Adipocyte (in vitro differentiated cells): ENCODE results near the gene SAV1.
"Not testable (repeated sequence)": the region's sequence is repeated elsewhere in the genome, so short reads cannot be mapped to it uniquely, and the experiment has no call there.

Experiments
- DNase-seq: peaks from one replicate; pipeline ENCODE4 v3.0.0-alpha.2; 2015; ENCODE audit warnings: low read depth
- H3K27me3 ChIP-seq: replicated peaks from 2 replicates; pipeline ENCODE4 v1.7.0; 2013; ENCODE audit warnings: mild to moderate bottlenecking, low read length, moderate library complexity; ENCODE audit not compliant: control insufficient read depth, insufficient read depth
- H3K36me3 ChIP-seq: 2 replicates; pipeline ENCODE4 v1.7.0; 2013; ENCODE audit warnings: low read length, mild to moderate bottlenecking, moderate library complexity; ENCODE audit not compliant: control insufficient read depth, insufficient read depth, severe bottlenecking
- H3K4me1 ChIP-seq: 2 replicates; pipeline ENCODE4 v1.7.0; 2013; ENCODE audit warnings: mild to moderate bottlenecking, low read length, moderate library complexity; ENCODE audit not compliant: control insufficient read depth, insufficient read depth
- H3K4me3 ChIP-seq: 2 replicates; pipeline ENCODE4 v1.7.0; 2013; ENCODE audit warnings: mild to moderate bottlenecking, low read length, moderate library complexity
- H3K9ac ChIP-seq: 2 replicates; pipeline ENCODE4 v1.7.0; 2013; ENCODE audit warnings: mild to moderate bottlenecking, low read length, moderate library complexity
- H3K9me3 ChIP-seq: 2 replicates; pipeline ENCODE4 v1.7.0; 2013; ENCODE audit warnings: mild to moderate bottlenecking, low read length, moderate library complexity; ENCODE audit not compliant: control insufficient read depth

The SAV1 gene

DNA sequence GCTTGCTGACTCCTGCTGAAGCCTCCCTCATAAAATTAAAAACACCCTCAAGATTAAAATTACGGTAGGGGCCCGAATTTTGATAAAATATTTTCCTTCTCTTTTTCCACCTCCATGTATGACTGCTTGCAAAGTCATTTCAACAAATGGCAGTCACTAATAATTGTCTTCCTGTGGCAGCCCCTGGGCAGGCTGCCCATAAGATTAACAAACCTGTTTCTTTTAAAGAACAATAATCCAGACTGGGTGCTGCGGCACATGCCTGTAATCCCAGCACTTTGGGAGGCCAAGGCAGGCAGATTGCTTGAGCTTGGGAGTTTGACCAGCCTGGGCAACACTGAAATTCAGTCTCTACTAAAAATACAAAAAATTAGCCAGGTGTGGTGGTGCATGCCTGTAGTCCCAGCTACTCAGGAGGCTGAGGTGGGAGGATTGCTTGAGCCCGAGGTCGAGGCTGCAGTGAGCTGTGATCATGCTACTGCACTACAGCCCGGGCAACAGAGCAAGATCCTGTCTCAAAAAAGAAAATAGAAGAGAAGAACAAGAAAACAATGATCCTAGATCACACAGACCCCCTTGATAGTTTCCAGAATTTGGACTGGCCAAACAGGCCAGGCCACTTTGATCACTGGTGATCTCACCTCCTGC lies 8.7 kb downstream of the SAV1 start:
- H3K36me3 ChIP-seq = peaks cover 21% of the 10 kb centered on the region
- no peaks in the 10 kb centered on the region for H3K27me3 ChIP-seq
- peaks cover 36% of the 10 kb centered on the region for H3K4me1 ChIP-seq
- H3K9me3 ChIP-seq = no peaks in the 10 kb centered on the region
- no peak overlapping the region for H3K4me3 ChIP-seq
- DNase-seq = no peak
- no peak overlapping the region for H3K9ac ChIP-seq

DNA sequence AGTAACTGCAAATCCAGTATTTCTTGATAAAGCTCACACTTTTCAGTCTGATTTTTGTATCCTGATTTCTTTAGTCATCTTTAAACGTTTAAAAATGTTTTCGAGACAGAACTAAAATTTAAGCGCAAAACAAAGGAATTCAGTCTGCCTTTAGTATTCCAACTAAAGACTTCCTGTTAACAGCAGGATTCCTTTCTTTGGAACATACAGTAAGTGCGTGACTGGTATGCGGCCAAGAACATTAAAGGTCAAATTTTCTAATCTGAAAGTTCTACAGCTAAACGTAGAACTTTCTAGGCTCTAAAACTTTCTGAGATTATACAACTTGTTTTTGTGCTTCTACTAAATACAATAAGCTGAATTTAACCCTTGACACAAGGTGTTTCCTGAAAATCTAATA lies 9.9 kb downstream of the SAV1 start:
- no peaks in the 10 kb centered on the region for H3K27me3 ChIP-seq
- H3K9ac ChIP-seq = peak overlapping the region; percentile 73
- DNase-seq = peak; percentile 67
- no peaks in the 10 kb centered on the region for H3K9me3 ChIP-seq
- peaks cover 44% of the 10 kb centered on the region for H3K4me1 ChIP-seq
- peak overlapping the region; percentile 74 for H3K4me3 ChIP-seq
- peaks cover 15% of the 10 kb centered on the region for H3K36me3 ChIP-seq

DNA sequence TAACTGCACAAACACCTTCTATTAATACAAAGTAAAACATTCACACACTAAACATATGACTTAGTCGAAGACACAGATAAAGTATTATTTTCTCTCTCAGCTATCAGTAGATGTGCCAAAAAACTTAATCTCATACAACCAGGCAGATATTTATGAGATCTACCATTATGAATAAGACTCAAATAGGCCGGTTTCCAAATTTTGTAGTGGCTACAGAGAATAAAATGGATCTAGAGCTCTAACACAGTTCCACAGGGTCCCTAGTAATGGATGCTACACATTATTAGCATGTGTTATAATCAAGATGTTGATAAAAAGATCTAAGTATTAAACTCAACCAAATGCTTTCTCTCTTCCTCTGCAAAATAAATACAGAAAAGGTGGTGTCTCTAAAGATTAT lies 10.4 kb downstream of the SAV1 start:
- no peaks in the 10 kb centered on the region for H3K27me3 ChIP-seq
- no peak for DNase-seq
- H3K4me3 ChIP-seq = peak overlapping the region; percentile 74
- no peaks in the 10 kb centered on the region for H3K9me3 ChIP-seq
- H3K4me1 ChIP-seq = peaks cover 44% of the 10 kb centered on the region
- peak overlapping the region; percentile 73 for H3K9ac ChIP-seq
- H3K36me3 ChIP-seq = peaks cover 15% of the 10 kb centered on the region

DNA sequence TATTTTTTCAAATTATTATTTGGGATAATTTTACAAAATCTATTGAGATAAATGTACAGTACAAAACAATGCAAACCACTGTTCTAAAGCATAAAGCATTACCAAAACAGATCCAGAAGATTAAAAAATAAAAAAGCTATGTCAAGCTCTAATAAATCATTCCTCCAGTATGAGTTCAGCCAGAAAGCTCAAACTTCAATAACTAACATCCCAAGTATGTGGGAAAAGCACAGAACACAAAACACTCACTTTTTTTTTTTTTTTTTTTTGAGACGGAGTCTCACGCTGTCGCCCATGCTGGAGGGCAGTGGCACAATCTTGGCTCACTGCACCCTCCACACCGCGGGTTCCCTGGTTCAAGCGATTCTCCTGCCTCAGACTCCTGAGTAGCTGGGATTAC lies 11.3 kb downstream of the SAV1 start:
- Histone ChIP-seq H3K4me1 (peaks cover 44% of the 10 kb centered on the region), H3K4me3 (no peak overlapping the region), H3K27me3 (no peaks in the 10 kb centered on the region), H3K36me3 (peaks cover 18% of the 10 kb centered on the region), H3K9me3 (no peaks in the 10 kb centered on the region), H3K9ac (no peak overlapping the region)
- no peak for DNase-seq

DNA sequence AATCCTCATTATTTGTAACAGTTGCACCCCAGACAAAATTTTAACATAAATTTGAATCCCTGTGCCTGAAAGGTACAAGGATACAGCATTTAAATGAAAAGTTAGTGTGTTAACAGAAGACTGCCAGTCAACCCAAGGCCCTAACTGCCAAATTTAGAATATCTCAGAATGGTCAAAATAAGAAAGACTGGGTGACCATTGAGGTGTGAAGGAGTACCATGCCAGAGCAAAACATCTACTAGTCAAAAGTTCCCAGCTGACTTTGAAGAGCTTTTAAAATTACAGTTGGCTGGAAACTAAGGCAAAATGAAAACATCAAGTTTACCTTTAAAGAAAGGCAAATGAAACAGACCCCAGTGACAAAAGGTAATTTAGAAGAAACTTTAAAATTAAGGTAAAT lies 18.4 kb downstream of the SAV1 start:
- Histone ChIP-seq H3K27me3 (no peaks in the 10 kb centered on the region), H3K36me3 (peaks cover 5% of the 10 kb centered on the region), H3K4me1 (peaks cover 26% of the 10 kb centered on the region), H3K4me3 (no peak overlapping the region), H3K9ac (no peak overlapping the region), H3K9me3 (no peaks in the 10 kb centered on the region)
- DNase-seq = no peak

DNA sequence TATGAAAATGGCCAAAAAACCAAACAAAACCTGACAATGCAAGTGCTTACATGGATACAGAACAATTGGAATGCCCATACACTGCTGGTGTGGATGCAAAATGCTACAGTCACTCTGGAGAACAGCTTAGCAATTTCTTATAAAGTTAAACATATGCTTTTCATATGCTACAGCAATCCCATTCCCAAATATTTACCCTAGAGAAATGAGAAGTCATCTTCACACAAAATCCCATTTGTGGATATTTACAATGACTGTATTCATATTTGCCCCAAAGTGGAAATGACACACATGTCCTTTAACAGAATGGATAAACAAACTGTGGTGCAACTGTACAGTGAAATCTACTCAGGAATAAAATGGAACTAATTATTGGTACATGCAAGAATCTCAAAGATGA lies 20.4 kb downstream of the SAV1 start:
- Histone ChIP-seq H3K36me3 (peaks cover 20% of the 10 kb centered on the region), H3K4me3 (no peak overlapping the region), H3K9ac (no peak overlapping the region), H3K4me1 (peaks cover 16% of the 10 kb centered on the region), H3K9me3 (no peaks in the 10 kb centered on the region), H3K27me3 (no peaks in the 10 kb centered on the region)
- peak; percentile 55 for DNase-seq

DNA sequence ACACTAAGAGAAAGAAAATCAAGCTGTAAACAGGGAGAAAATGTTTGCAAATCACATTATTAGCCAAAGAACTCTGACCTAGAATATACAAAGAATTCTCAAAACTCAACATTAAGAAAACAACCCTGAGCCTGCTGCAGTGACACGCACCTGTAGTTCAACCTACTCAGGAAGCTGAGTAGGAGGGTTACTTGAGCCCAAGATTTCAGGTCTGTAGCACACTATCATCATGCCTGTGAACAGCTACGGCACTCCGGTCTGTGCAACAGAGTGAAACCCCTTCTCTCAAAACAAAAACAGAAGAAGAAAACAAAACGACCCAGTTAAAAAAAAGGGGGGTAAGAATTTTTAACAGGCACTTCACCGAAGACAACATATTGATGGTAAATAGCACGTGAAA lies 20.8 kb downstream of the SAV1 start:
- Histone ChIP-seq H3K9ac (no peak overlapping the region), H3K27me3 (no peaks in the 10 kb centered on the region), H3K4me3 (no peak overlapping the region), H3K9me3 (no peaks in the 10 kb centered on the region), H3K36me3 (peaks cover 18% of the 10 kb centered on the region), H3K4me1 (peaks cover 16% of the 10 kb centered on the region)
- DNase-seq = no peak

DNA sequence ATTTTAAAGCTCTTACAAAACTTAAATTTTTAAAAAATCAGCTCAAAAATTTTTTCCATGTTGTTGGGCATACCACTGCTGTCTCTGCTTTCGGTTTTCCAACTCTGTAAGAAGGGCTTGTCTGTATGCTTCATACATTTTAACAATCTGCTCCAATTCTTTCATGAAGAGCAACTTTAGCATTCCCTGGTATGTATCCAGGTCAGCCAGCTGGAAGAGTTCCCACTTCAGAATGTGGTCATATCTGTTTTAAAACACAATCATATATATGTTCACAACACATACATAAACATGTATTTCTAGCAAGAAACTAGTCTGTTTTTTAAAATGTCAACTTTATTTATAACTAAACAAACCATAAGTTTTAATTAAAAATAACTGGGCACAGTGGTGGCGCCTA lies 33.0 kb downstream of the SAV1 start:
- Histone ChIP-seq H3K27me3 (no peaks in the 10 kb centered on the region), H3K4me1 (no peaks in the 10 kb centered on the region), H3K36me3 (peaks cover 24% of the 10 kb centered on the region), H3K9ac (no peak overlapping the region), H3K9me3 (no peaks in the 10 kb centered on the region), H3K4me3 (no peak overlapping the region)
- DNase-seq = no peak

DNA sequence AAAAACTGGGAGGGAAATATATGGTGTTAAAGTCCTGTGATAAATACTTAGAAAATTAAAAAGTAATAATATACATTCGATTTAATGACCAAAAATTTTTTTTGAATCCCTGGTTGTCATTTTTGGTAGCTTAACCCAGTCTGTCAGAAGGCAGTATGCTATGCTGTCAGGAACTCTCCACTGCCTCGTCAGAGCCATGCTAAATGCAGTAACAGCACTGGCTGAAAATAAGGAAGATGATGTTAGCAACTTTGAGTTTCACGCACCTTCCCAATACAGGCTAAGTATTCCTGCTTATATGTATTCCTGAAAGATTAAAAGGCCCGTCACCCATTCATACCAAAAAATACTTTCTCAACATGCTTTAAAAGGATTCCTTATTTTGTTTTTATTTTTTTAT lies 34.2 kb downstream of the SAV1 start:
- Histone ChIP-seq H3K4me3 (no peak overlapping the region), H3K9ac (no peak overlapping the region), H3K4me1 (no peaks in the 10 kb centered on the region), H3K36me3 (peaks cover 19% of the 10 kb centered on the region), H3K27me3 (no peaks in the 10 kb centered on the region), H3K9me3 (no peaks in the 10 kb centered on the region)
- no peak for DNase-seq

DNA sequence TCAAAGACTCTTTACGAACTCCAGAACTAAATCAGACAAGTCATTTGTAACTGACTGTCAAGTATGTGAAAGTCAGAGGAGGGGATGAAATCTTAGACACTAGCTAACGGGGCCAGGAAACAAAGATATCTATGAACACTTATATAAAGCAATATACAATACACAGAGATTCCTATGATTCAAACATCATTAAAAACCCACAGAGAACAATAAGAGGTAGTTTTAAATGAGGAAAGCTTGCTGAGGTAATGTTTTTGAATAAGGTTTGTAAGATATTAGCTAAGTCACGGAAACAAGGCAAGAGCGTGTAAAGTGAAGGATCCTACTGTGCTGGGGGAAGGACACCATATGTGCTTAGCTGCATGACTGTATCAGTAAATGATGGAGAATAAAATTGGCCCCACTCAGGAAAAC lies 36.7 kb downstream of the SAV1 start:
- Histone ChIP-seq H3K9ac (no peak overlapping the region), H3K9me3 (no peaks in the 10 kb centered on the region)

DNA sequence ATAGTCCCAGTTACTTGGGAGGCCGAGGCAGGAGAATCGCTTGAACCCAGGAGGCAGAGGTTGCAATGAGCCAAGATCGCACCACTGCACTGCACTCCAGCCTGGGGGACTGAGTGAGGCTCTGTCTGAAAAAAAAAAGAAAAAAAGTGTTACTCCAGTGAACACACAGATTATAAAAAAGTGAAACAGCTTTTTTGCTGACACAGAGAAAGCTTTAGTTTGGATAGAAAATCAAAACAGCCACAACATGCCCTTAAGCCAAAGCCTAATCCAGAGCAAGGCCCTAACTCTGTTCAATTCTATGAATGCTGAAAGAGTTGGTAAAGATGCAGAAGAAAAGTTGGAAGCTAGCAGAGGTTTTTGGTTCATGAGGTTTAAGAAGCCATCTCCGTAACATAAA lies 43.2 kb downstream of the SAV1 start:
- H3K4me3 ChIP-seq, H3K9me3 ChIP-seq, H3K4me1 ChIP-seq, H3K27me3 ChIP-seq, DNase-seq, H3K9ac ChIP-seq: not testable (repeated sequence)
- peaks cover 15% of the 10 kb centered on the region for H3K36me3 ChIP-seq

More for the DNA sequence above, 36.7 kb downstream of the SAV1 start:
- Histone ChIP-seq H3K4me1 (no peaks in the 10 kb centered on the region), H3K27me3 (no peaks in the 10 kb centered on the region), H3K4me3 (no peak overlapping the region), H3K36me3 (peaks cover 26% of the 10 kb centered on the region)
- DNase-seq = no peak

DNA sequence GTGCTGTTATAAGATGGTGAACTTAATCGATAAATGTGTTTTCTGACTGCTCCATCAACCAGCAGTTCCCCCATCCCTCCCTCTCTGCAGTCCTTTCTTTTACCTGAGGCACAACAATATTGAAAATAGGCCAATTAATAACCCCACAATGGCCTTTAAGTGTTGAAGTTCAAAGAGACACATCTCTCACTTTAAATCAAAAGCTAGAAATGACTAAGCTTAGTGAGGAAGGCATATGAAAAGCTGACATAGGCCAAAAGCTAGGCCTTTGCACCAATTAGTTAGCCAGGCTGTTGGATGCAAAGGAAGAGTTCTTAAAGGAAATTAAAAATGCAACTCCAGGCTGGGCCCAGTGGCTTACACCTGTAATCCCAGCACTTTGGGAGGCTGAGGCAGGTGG lies 43.7 kb downstream of the SAV1 start:
- DNase-seq = no peak
- Histone ChIP-seq H3K27me3 (no peaks in the 10 kb centered on the region), H3K9ac (no peak overlapping the region), H3K9me3 (no peaks in the 10 kb centered on the region), H3K36me3 (peaks cover 15% of the 10 kb centered on the region), H3K4me1 (no peaks in the 10 kb centered on the region), H3K4me3 (no peak overlapping the region)
